ENCODE measurements around the gene DOCK8.
A peak's percentile ranks its signal among the peaks of the same experiment; 100 is the strongest.
"Not testable (repeated sequence)": the region's sequence is repeated elsewhere in the genome, so short reads cannot be mapped to it uniquely, and the experiment has no call there.

Gene DOCK8

DNA sequence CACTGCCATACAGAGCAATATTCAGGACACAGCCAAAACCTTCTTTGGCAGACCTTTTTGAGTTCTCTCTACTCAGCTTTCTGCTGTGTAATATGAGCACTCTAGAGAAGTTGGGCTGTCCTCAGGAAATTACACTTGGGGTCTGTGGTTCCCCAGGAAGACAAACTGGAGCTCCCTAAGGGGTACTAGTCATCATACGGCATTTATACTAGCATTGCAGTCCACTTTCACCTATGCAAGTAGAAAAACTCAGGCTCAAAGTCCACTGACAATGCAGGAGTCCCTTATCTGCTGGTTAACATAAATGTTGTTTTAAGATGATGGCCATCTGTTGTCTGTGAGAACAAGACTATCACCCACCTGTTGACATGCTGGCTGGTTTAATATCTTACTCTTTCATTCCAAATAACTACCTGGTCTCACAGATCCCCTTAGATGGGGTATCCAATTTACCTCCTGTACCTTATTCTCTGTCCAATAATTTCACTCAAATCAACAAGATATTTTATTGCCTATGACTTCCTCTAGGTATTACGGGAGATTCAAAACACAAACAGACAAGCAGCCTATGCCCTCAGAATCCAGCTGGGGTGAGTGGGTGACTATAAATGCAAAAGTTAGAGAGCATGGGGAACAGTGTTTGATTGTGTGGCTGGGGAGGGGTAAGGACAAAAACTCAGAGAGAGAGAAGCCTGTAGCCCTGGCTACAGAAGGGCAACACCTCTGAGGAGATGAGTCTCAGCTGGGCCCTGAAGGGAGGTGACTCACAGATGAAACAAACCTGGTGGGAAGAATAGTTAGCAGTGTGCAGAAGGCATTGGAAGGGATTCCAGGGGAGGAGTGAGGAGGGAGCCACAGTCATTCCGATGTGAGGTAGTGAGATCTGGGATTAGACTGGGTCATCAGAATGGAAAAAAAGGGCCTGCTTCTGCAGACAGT is 10.2 kb downstream of the DOCK8 start:
- peak; percentile 22 for DNase-seq (ENCODE audit: low spot score)

DNA sequence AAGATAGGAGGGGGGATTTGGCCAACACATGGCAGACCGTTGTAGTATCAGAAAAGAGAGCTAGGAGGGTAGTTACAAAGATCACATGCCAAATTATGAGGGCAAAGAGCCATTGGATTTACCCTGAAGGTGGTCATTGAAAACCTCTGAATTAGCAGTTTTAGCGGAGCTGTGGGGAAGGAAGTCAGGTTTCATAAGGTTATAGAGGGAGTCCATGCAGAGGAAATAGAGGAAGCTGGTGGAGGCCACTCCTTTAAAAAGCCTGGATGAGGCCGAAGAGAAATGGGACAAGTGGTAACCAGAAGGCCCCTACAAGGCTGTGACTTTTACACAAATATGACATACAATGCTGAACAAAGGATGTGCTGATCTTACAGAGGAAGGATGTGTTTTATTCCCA is 13.2 kb downstream of the DOCK8 start:
- DNase-seq (ENCODE audit: low spot score), result no peak

DNA sequence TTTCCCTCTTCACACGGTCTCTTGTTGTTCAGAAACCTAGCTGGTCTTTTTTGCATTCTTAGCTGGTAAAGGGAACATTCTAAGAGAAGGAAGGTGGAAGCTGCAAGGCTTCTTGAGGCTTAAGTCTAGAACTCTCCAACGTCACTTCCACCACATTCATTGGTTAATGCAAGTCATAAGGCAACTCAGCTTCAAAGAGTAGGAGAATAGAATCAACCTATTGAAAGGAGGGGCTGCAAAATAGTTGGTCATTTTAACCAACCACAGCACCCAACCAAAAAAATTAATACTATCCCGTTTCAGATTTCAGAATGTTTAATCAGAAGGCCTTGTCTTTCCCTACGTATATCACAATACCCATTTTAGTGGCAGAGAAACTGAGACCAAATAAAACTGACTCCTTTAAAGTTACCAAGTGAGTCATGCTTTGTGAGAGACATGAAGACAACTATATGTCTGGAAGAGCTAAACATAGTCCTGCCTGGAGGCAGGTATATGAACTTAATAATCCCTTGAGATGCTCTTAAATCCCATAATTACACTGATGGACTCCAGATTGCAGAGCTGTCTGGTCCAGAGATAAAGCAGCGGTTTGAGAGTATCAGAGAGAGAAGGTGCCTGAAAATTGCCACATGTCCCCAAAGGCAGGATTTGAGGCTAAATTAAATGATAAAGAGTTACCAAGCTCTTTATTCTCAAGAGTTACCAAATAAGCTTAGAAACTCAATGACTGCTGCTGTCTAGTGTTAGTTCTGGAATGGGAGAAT is 14.4 kb downstream of the DOCK8 start:
- no peak for DNase-seq (ENCODE audit: low spot score)

DNA sequence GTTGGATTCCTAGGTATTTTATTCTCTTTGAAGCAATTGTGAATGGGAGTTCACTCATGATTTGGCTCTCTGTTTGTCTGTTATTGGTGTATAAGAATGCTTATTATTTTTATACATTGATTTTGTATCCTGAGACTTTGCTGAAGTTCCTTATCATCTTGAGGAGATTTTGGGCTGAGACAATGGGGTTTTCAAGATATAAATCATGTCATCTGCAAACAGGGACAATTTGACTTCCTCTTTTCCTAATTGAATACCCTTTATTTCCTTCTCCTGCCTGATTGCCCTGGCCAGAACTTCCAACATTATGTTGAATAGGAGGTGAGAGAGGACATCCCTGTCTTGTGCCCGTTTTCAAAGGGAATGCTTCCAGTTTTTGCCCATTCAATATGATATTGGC is 17.0 kb downstream of the DOCK8 start:
- not testable (repeated sequence) for DNase-seq (ENCODE audit: low spot score)

DNA sequence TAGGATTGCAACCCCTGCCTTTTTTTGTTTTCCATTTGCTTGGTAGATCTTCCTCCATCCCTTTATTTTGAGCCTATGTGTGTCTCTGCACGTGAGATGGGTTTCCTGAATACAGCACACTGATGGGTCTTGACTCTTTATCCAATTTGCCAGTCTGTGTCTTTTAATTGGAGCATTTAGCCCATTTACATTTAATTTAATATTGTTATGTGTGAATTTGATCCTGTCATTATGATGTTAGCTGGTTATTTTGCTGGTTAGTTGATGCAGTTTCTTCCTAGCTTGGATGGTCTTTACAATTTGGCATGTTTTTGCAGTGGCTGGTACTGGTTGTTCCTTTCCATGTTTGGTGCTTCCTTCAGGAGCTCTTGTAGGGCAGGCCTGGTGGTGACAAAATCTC is 19.0 kb downstream of the DOCK8 start:
- not testable (repeated sequence) for DNase-seq (ENCODE audit: low spot score)

DNA sequence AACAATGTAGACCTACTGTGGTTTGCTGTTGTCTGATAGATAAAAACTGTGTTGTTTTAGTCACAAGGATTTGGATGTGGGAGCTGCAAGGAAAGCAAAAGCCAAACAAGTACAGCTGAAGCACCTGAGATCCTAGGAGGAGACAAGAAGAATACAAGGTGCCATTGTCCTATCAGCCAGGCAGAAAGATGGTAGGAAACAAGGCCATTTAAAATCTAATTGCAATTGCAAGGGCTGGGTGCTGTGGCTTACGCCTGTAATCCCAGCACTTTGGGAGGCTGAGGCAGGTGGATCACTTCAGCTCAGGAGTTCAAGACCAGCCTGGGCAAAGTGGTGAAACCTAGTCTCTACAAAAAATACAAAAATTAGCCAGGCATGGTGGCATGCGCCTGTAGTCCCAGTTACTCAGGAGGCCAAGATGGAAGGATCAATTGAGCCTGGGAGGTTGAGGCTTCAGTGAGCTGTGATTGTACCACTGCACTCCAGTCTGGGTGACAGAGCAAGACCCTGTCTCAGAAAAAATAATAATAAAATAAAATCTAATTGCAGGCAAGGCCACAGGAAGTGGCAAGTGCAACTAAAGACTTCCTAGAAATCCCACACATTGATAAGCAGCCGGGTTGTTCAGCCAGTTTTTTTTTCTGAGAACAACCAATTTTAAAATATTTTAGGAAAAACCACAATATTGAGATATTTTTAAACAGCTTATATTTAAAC is 22.6 kb downstream of the DOCK8 start:
- DNase-seq (ENCODE audit: low spot score), result no peak

DNA sequence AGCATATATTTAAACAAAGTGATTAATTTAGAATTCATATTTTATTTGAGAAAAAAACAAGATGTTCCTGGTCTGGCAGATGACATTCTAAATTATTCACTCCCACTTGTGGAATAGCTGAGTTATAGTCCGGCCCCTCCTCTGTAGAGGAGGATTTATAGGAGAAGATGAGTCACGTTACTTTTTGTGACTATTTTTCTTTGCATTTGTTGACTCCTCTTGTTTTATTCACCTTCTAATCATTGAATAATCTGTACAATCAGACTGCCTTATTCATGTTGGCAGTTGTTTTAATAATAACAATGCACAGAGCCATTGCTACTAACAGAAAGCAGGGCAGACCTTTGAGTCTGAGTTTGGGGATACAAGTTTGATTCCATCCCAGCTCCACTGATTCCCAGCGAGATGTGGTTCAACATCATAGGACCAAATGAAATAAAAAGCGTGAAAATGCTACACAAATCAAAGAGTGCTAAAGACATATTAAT is 23.2 kb downstream of the DOCK8 start:
- no peak for DNase-seq (ENCODE audit: low spot score)

DNA sequence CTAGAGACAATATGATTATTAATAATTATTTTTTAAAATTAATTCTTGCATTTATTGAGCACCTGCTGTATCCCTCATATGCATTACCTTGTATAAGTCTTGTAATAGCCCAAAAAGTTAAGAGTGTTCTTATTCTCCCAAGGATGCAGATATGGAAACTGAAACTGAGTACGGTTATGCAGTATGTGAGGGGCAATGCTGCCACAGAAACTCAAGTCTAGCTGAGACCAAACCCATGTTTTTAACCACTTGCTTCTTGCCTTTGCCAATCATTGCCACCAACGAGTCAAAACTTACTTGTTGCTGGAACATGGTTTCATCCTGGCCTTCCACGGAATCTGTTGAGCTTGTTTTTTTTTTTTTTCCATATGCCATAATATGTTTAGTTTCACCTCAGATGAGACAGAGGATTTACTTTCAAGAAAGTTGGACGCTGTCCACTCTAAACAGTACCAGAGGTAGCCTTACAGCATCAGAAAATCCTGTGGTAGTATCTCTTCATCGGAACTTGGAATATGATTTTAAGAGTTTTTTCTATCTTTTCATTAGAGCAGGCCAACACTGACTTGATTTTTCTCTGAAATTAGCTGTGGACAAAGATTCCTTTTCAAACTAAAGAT is 27.9 kb downstream of the DOCK8 start:
- DNase-seq (ENCODE audit: low spot score), result no peak

DNA sequence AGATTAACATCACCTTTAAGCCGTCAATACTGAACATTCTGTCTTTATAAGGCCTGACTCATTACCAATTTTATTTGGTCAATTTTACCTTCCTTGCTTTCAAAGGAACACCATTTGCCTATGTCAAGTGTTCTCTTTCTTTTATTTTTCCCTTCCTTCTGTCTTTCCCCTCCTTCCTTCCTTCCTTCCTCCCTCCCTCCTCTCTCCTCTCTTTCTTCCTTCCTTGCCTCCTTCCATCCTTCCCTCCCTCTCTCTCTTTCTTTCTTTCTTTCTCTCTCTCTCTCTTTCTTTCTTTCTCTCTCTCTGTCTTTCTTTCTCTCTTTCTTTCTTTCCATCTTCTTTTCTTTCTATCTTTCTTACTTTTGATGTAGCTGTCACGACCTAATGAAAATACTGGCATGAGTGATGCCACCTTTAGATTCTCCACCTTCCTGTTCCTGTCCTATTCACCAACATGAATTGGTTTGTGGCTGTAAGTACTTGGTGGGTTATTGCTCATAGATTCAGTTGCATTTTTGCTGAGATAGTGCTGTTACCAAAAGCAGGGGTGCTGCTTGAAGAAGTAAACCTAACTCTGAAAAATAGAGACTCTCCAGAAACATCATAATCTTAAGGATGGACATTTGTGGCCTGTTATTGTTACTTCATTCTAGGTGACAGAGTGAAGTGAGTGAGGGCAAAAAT is 33.8 kb downstream of the DOCK8 start:
- DNase-seq (ENCODE audit: low spot score), result no peak

DNA sequence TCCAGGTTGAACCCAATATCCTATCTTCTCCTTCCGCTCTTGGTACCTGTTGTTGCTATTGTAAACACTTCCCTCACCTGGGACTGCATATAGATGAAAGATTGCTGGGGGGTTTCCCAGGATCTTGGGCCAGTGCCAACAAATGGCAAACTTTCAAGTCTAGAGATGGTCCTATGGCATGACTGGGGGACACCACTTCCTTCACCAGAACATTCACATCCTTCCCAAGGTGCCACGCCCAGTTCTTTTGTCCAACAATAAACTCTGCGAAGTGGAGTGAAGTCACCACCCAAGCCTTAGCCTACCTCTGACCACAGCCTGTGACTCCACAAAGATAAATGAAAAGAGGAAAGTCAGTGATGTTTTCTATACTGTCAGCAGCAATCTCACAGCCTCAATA is 34.4 kb downstream of the DOCK8 start:
- DNase-seq (ENCODE audit: low spot score), result no peak

DNA sequence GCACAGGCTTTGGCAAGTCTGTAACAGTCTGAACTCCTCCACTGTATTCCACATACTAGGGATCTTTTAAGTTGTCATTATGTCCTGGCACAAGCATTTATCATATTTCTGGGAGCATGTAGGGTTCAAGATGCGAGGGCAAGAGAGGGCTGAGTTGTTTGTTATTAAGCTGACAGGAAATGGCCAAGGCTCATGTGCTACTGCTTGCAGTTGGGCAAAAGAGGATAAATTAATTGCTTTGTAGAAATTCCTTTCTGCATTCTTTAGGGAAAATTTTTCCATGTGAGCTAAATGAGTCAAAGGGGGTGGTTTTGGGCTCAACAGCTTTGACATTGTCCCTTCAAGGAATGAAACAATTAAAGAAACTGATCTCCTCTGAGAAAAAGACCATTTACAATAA is 35.4 kb downstream of the DOCK8 start:
- DNase-seq (ENCODE audit: low spot score), result peak; percentile 8

DNA sequence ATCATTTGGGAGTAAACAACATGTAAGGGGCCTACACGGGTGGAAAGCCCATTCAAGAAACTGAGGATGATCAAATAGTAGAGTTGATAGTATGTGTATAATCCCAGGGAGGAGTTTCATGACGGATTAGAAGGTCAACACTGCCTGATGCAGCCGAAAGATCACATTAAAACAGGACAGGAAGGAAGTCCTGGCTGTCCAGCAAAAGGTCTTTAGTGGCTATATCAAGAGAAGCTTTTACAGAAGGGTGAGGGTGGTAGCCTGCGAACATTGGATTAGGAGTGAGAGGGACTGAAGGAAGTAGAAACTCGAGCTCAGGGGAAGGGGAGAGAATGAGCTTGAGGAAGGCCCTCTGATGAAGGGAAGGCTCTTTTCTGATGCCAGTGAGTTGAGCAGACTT is 36.0 kb downstream of the DOCK8 start:
- DNase-seq (ENCODE audit: low spot score), result no peak

DNA sequence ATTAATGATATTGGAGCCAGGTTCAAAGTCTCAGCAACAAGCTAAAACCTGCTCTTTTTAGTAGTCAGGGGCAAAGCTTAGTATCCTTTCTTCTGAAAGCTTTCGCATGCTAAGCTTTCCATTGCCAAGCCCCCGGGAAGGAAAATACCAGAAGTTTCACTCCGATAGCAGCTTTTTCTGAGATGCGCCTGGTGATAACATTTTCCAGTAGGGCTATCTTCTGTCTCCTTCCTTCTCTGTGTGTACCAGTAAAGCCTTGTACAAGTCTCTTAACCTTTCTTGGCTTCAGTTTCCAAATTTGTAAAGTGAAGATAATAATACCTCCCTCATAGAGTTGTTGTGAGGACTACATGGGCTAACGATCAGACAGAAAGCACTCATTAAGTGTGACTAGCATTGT is 36.7 kb downstream of the DOCK8 start:
- no peak for DNase-seq (ENCODE audit: low spot score)

DNA sequence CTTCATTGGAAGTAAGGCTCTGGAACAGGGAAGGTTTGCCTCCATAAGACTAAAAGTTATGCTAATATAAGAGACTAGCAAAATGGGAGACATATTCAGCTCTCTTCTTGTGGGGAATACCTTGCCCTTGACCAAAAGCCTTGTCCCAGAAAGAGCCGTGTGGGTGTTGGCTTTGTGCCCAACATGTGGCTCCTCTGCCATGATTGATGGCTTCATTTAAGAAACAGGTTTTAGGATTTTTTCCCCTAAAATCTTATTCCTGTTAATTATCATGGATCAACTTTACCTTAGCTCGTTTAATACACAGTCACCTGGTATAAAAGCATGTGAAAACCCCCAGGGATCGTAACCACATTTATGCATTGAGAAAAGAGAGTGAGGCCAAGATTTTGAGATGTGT is 38.9 kb downstream of the DOCK8 start:
- DNase-seq (ENCODE audit: low spot score), result no peak

DNA sequence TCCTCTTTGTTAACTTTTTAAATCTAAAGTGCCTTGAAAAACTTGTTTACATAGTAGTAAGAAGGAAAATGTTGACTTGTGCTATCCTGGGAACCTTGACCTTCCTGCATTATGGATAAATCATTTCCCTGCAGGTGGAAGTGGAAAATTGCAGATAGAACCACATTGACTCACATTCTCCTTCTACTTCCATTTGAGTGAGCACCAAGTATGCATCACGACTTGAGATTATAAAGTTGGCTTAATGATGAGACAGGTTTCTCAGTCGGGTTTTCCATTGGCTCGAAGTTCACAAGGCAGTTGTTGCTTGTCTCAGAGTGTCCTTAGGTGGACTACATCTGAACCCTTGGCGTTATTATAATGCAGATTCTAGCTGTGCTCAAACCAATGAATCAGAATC is 39.9 kb downstream of the DOCK8 start:
- DNase-seq (ENCODE audit: low spot score), result no peak

DNA sequence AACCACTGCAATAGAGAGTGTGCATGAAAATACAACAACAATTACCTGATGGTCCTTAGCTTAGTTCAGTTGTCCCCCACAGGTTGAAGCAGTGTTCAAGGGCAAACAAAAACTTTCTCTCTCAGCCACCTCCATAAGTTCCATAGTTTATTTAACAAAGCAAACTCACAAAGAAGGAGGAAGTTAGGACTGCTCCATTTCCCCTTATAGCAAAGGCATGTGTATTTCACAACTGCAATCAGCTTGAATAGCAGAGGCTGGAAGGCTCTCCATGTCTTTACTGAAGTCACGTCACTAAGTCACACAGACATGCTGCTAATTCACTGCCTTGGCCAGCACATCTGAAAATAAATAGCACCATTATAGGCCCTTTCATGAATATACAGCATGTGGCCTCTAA is 43.3 kb downstream of the DOCK8 start:
- no peak for DNase-seq (ENCODE audit: low spot score)

DNA sequence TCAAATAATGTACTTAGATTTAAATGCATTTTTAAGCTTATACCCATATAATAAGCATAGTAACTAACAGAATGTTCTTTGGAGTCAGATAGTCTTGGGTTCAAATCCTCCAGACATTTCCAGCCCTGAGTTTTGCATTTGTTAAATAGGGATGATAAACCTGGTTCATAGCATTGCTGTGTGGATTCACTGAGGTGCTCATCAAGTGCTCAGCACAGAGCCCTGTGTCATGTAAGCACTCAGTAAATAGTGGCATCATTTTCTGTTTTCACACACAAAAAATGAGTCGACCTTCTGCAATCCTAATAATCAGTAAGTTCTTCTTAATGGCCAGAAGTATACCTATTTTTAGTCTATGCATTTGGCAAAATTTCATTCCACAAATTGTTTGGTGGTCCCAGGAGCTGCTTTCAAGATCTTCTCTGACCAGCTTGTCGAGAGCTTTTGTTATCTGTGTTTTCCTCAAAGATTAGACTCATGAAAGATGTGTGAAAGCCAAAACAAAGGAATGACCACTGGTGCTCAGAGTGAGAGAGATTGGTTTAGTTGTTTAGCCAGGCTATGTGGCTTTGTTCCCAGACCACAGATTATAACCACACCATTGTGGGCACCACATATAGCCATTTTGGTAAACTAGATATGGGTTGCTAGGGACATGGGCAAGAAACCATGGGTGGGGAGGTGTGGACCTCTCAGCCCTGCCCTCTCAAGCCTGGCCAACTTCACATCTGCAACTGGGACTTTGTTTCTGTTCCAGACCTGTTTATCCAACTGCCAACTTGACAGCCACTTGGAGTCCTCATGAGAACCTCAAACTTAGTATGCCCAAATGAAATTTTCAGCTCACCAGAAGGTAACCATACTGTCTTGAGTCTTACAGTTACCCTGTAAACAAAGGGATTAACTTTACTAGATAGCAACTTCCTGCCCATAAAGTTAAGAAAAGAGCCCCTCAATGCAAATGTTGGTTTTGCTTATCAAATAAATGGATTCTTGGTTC is 45.0 kb downstream of the DOCK8 start:
- no peak for DNase-seq (ENCODE audit: low spot score)

DNA sequence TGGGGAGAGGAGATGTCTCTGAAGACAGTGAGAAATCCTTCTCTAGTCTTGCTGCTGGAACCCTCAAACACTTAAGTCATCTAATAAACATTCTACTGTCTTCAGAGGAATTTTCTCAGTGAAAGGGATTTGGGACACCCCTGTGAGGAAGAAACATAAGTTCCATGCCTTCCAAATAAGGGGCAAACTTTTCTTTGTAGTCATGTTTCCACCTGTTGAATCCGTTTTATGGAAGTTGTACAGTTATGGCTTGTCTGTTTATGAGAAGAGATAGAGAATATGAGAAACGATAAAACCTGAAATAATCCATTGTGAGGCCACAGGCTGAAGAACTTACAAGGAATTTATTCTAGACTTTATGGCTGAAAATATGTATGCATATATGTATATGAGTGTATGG is 49.6 kb downstream of the DOCK8 start:
- DNase-seq (ENCODE audit: low spot score), result no peak

DNA sequence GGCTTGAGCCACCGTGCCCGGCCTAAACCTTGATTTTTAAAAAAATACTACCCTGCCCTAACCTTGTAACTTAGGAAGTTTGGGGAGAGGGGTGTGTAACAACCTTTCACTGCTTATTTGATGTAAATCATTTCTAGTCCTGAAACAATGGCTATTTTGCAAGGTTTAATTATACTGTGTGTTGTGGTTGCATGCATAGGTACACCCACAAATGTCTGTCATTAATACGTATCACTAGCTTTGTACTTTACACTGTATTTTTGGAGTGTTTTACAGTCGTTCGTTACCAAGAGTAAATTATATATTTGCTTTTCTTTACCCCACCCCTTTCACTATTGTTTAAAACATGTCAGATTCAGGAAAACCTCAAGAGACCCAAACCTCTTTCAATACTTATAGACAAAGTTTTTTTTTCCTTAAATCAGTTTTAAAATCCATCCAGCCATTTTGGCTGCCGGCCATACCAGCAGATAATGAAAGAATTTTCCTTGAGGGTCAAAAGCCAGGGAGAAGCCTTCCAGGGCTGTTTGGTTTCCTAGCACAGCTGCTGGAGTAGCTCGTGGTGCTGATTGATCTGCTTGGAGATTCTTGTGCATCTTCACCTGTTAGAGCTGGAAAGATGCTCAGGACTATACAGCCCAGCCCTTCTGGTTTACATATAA is 50.7 kb downstream of the DOCK8 start:
- DNase-seq (ENCODE audit: low spot score), result no peak

DNA sequence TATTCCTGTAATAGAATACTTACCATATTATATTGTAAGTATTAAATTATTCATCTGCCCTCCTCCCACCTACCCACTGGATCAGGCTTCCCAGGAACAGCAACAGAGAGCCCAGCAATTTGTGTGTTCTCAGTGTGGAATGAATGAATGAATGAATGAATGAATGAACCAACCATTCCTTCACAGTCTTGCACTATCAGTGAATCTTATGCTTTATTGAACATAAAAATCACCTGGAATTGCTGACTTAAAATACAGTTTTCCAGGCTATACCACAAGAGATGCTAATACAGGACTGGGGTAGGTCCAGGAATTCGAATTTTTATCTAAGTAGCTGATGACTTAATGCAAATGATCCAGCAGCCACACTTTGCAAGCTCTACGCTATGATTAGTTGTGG is 51.6 kb downstream of the DOCK8 start:
- no peak for DNase-seq (ENCODE audit: low spot score)

Data from COLO829 (cell line).